K562 (cell line): ENCODE results near the gene COQ9. TPM values are rescaled to one million over a fixed set of nuclear protein-coding genes. Genes with fewer than 3 reads are reported as not detected.
A peak's percentile ranks its signal among the peaks of the same experiment; 100 is the strongest.

Experiments used
- ETV1 ChIP-seq: fragments of 450-650 bp; conservative IDR thresholded peaks from 2 replicates; pipeline ENCODE4 v1.6.1; 2016; ENCODE audit warnings: missing genetic modification characterization, control low read depth, low read depth, missing compliant biosample characterization
- GABPB1 ChIP-seq: sonication (generic); formaldehyde crosslinking; IDR thresholded peaks from 2 replicates; pipeline ENCODE4 v1.8.0; 2022; ENCODE audit warnings: mild to moderate bottlenecking, missing genetic modification reagents
- HLTF ChIP-seq: fragments of 450-650 bp; IDR thresholded peaks from 2 replicates; pipeline ENCODE4 v1.6.1; 2016
- JUND ChIP-seq, 2 experiments: IDR thresholded peaks; 2 replicates in 1 of 2; 3 replicates in 1 of 2; pipeline ENCODE4 v1.6.1; 2011; ENCODE audit warnings: borderline replicate concordance in 2 of 2, low read depth in 2 of 2, low read length in 2 of 2, improper control_type of control experiment in 1 of 2, missing biosample characterization in 1 of 2, missing genetic modification characterization in 1 of 2, missing genetic modification reagents in 1 of 2
- NFATC3 ChIP-seq: fragments of 450-650 bp; IDR thresholded peaks from 2 replicates; pipeline ENCODE4 v1.6.1; 2017; ENCODE audit warnings: mild to moderate bottlenecking
- NR2C2 ChIP-seq, 2 experiments: fragments of 200-800 bp in 1 of 2; sonication (Bioruptor generic) in 1 of 2; sonication (generic) in 1 of 2; formaldehyde crosslinking in 1 of 2; IDR thresholded peaks; 2 replicates each; pipeline versions ENCODE4 v1.6.1 to v1.8.0; 2016 to 2022; ENCODE audit warnings: mild to moderate bottlenecking in 1 of 2, missing compliant biosample characterization in 1 of 2, missing genetic modification characterization in 1 of 2, missing genetic modification reagents in 1 of 2
- RAD21 ChIP-seq, 2 experiments: fragments of 250-450 bp in 1 of 2; fragments of 450-650 bp in 1 of 2; sonication (Bioruptor Pico) in 1 of 2; formaldehyde crosslinking in 1 of 2; IDR thresholded peaks in 1 of 2; conservative IDR thresholded peaks in 1 of 2; 2 replicates each; pipeline versions ENCODE4 v1.4.0 to v1.8.0; 2020 to 2022; ENCODE audit warnings: mild to moderate bottlenecking in 2 of 2, moderate library complexity in 1 of 2
- REST ChIP-seq, 2 experiments: fragments of 450-650 bp; formaldehyde crosslinking in 1 of 2; IDR thresholded peaks; 2 replicates each; pipeline versions ENCODE4 v1.4.0 to v1.6.1; 2014 to 2020; ENCODE audit warnings: mild to moderate bottlenecking in 2 of 2, borderline replicate concordance in 1 of 2, low read depth in 1 of 2
- ZBTB11 ChIP-seq, 3 experiments: fragments of 200-800 bp in 1 of 3; fragments of 250-450 bp in 1 of 3; fragments of 450-650 bp in 1 of 3; sonication (Bioruptor Pico) in 1 of 3; sonication (Bioruptor generic) in 1 of 3; formaldehyde crosslinking in 1 of 3; IDR thresholded peaks; 2 replicates each; pipeline versions ENCODE4 v1.6.1 to v1.8.0; 2016 to 2022; ENCODE audit warnings: mild to moderate bottlenecking in 2 of 3, missing genetic modification characterization in 2 of 3, missing compliant biosample characterization in 1 of 3, moderate library complexity in 1 of 3
- polyA plus RNA-seq, 8 experiments: library from polyadenylated mRNA; depleted of rRNA in 4 of 8; stranded (reverse) in 5 of 8; unstranded in 3 of 8; fragments of >200 nt; fragmentation: Nextera tagmentation in 2 of 8; fragmentation: Illumina TruSeq in 1 of 8; extraction: Ambion mirVana in 2 of 8; extraction: Trizol in 1 of 8; gene quantifications; 2 replicates each; pipeline versions ENCODE4 v1.2.1 to v1.2.3, GENCODE V29; 2011 to 2014; ENCODE audit warnings: inconsistent platforms in 1 of 8, missing spikeins in 1 of 8
- total RNA-seq, 7 experiments: library from RNA; depleted of rRNA in 6 of 7; stranded (reverse); fragments of >200 nt in 6 of 7; fragmentation: Illumina TruSeq in 2 of 7; extraction: Trizol in 2 of 7; gene quantifications; 2 replicates each; pipeline versions ENCODE4 v1.2.1 to v1.2.3, GENCODE V29; 2011 to 2021; ENCODE audit warnings: low replicate concordance in 1 of 7

COQ9 gene
- total and polyA plus RNA-seq, 9 of the 15 experiments (the other 6 are each of a cell fraction or from before 2014, with no cell fraction given), result 35.0 to 139 (median 71.4) TPM

DNA sequence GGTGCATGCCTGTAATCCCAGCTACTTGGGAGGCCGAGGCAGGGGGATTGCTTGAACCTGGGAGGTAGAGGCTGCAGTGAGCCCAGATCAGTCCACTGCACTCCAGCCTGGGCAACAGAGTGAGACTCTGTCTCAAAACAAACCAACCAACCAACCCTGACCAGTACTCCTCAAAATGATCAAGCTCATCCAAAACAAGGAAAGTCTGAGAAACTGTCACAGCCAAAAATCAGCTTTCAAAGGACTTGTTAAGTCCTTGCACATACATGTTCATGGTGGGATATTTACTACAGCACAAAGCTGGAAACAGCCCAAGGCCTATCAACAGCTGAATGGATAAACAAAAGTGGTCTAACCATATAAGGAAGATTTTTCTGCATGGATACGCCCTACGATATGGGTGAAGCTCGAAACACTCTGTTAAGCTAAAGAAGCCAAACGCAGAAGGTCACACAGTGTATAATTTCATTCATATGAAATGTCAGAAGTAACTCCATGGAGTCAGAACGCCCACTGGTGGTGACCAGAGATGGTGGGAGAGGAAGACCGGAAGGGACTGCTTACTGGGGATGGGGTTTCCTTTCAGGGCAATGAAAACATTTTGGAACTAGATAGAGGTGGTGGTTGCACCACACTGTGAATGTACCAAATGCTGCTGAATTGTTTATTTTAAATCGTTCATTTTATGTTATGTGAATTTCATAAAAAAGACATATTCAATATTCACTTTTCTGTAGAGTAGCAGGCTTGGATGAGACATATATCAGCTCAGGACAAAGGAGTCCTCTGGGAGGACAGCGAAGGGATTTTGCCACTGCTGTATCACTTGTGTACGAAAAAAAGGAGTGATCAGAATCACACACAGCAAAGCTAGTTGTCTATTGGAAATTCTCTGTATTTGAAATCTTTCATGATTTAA lies 25.0 kb upstream of the COQ9 start (continued):
- peak; percentile 91 for TF ChIP-seq ETV1
- peak in 1 of 3 experiments; percentile 83; a peak in 2 of 6 replicates for TF ChIP-seq ZBTB11 (CRISPR knock-in tag; IDR thresholded peaks at IDR 0.05)
- no peak for TF ChIP-seq HLTF
- no peak for TF ChIP-seq NFATC3
- TF ChIP-seq REST (IDR thresholded peaks at IDR 0.05; ENCODE audit: borderline replicate concordance), result peak; percentile 50; the same call in 1 of the 2 replicates
- no peak for TF ChIP-seq REST (CRISPR knock-in tag; IDR thresholded peaks at IDR 0.05; ENCODE audit: low read depth)
- TF ChIP-seq NR2C2 (CRISPR knock-in tag; IDR thresholded peaks at IDR 0.05), result no peak
- no peak for TF ChIP-seq NR2C2 (tag; IDR thresholded peaks at IDR 0.05)
- TF ChIP-seq GABPB1 (CRISPR knock-in tag), result peak; percentile 35; the same call in 1 of the 2 replicates
- 0 out of 2 replicates have a peak, but pooled peaks have one; percentile 13 for TF ChIP-seq JUND (IDR thresholded peaks at IDR 0.05; ENCODE audit: borderline replicate concordance, low read depth, low read length)
- TF ChIP-seq JUND (tag; IDR thresholded peaks at IDR 0.05; ENCODE audit: borderline replicate concordance, low read depth, low read length), result no peak
- peak; percentile 74 to 78 for TF ChIP-seq RAD21 (CRISPR knock-in tag; conservative IDR thresholded peaks at IDR 0.05 in 1 of 2, IDR thresholded peaks at IDR 0.05 in 1 of 2)
- TF ChIP-seq, all 486 proteins: peak for 22
